ENCODE results near the gene GABRG3.

DNA sequence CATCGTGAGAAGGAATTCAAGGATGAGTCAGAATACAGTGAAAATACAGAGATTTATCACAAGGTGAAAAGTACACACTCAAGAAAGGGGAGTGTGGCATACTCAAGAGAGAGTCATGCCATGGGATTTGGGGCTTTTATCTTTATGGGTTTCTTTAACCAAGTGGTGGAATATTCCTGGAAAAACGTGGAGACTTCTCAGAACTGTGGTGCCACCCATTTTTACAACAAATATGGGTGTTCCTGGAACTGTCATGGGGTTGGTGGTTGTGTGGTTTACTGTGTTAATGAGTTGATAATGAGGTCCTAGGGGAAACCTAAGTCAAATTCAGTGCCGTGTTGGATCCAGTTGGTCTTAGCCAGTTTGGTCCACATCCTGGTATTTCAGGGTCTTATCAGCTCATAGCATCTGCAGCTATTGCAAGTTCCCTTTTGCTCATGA, 497.2 kb downstream of the GABRG3 start:
- TF ChIP-seq, protein P1, sequence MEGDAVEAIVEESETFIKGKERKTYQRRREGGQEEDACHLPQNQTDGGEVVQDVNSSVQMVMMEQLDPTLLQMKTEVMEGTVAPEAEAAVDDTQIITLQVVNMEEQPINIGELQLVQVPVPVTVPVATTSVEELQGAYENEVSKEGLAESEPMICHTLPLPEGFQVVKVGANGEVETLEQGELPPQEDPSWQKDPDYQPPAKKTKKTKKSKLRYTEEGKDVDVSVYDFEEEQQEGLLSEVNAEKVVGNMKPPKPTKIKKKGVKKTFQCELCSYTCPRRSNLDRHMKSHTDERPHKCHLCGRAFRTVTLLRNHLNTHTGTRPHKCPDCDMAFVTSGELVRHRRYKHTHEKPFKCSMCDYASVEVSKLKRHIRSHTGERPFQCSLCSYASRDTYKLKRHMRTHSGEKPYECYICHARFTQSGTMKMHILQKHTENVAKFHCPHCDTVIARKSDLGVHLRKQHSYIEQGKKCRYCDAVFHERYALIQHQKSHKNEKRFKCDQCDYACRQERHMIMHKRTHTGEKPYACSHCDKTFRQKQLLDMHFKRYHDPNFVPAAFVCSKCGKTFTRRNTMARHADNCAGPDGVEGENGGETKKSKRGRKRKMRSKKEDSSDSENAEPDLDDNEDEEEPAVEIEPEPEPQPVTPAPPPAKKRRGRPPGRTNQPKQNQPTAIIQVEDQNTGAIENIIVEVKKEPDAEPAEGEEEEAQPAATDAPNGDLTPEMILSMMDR (IDR thresholded peaks at IDR 0.05): no peak
- TF ChIP-seq POLR2A (IDR thresholded peaks at IDR 0.05): no peak

Data from adrenal gland (tissue), 5 donors.